Adrenal gland (tissue), 12 donors: ENCODE data around the gene TARS2. TPM values are rescaled to one million over a fixed set of nuclear protein-coding genes. Genes with fewer than 3 reads are reported as not detected.

Experiments
- DNase-seq, 7 donors: peaks; one replicate each; pipeline ENCODE4 v3.0.0-alpha.2; 2019 to 2020
- H3K27ac ChIP-seq, 5 donors: fragments of 200-600 bp; sonication (generic) in 4 of 5; 1 replicate in 3 of 5; 2 replicates in 2 of 5; pipeline versions ENCODE4 v1.5.1 to v1.8.0; 2016 to 2020; ENCODE audit warnings: mild to moderate bottlenecking in 1 of 5
- H3K27me3 ChIP-seq: fragments of 200-600 bp; 2 replicates; pipeline ENCODE4 v1.8.0; 2021
- H3K36me3 ChIP-seq, 2 donors: fragments of 200-600 bp; replicated peaks in 1 of 2; 1 replicate in 1 of 2; 2 replicates in 1 of 2; pipeline versions ENCODE4 v1.5.1 to v1.8.0; 2018 to 2022
- H3K4me1 ChIP-seq, 2 donors: fragments of 200-600 bp; replicated peaks in 1 of 2; 1 replicate in 1 of 2; 2 replicates in 1 of 2; pipeline versions ENCODE4 v1.5.1 to v1.8.0; 2018 to 2021
- H3K4me3 ChIP-seq, 4 donors: fragments of 200-600 bp; sonication (generic) in 3 of 4; one replicate each; pipeline ENCODE4 v1.5.1; 2016 to 2018
- H3K9me3 ChIP-seq, 3 donors: fragments of 200-600 bp; sonication (generic) in 1 of 3; replicated peaks in 1 of 3; 1 replicate in 2 of 3; 2 replicates in 1 of 3; pipeline versions ENCODE4 v1.5.1 to v1.8.0; 2016 to 2021
- CTCF ChIP-seq, 6 experiments: fragments of 450-650 bp in 4 of 6; fragments of 200-600 bp in 2 of 6; sonication (generic) in 1 of 6; IDR thresholded peaks; 1 replicate in 5 of 6; 2 replicates in 1 of 6; pipeline versions ENCODE4 v1.5.1 to v1.8.0; 2016 to 2021; ENCODE audit warnings: antibody characterized with exemption in 6 of 6, mild to moderate bottlenecking in 2 of 6, moderate library complexity in 1 of 6
- POLR2A ChIP-seq, 2 donors: fragments of 450-650 bp; IDR thresholded peaks; one replicate each; pipeline ENCODE4 v1.6.1; 2017; ENCODE audit warnings: antibody characterized with exemption in 2 of 2, mild to moderate bottlenecking in 2 of 2, moderate library complexity in 1 of 2
- WGBS, 4 donors: extraction: QIAGEN DNeasy Blood & Tissue Kit in 2 of 4; methylation state at CpG; one replicate each; pipeline versions ENCODE4 v1.1.5 to v1.1.7; 2013 to 2017; 5-methylcytosine and 5-hydroxymethylcytosine counted together
- intact Hi-C, 2 donors: fragments of 100-400 bp; cut with DNase I; formaldehyde crosslinking; loops; one replicate each; pipeline versions ENCODE4 v1.14.1 to v1.15.0; 2022 to 2023
- polyA plus RNA-seq, 3 donors: library from polyadenylated mRNA; stranded (reverse); fragments of 200-250 nt in 2 of 3; fragments of 350-450 nt in 1 of 3; fragmentation: Illumina TruSeq in 1 of 3; extraction: RNeasy Lipid Tissue Mini Kit (QIAGEN cat#74804) in 1 of 3; gene quantifications; one replicate each; pipeline ENCODE4 v1.2.3, GENCODE V29; 2013 to 2014
- total RNA-seq, 9 donors: library from RNA; depleted of rRNA in 4 of 9; stranded (reverse); fragments of >200 nt in 4 of 9; fragments of 120-200 nt in 1 of 9; fragmentation: NEBNext Ultra II Directional in 1 of 9; extraction: Animal tissue kit (Norgen Biotek cat#: 25700) in 1 of 9; gene quantifications; one replicate each; pipeline versions ENCODE4 v1.1.0 to v1.2.4, GENCODE V29; 2013 to 2023
- donor health status: healthy with polysubstance abuse.
- donor health status: Bipolar disorder and iron deficiency.
- donor health status: DM: yes; HTN: yes; CAD: no.
- donor health status: DM: no; HTN: no; CAD: no.
- donor health status: DM: no; HTN: no; CAD: no.
- donor health status: DM: yes; HTN: yes; CAD: no.

The TARS2 gene
- total and polyA plus RNA-seq, 12 donors, result 21.6 to 87.4 (median 28.6) TPM

GRCh38 chr1:150484431-150484830, 2.8 kb upstream of the TARS2 start:
- WGBS, 4 donors, result 85 to 88% (median 86%) methylated on average over 5 of the region's 5 CpGs
- Histone ChIP-seq H3K27ac (no peak overlapping the region), H3K9me3 (no peaks in the 10 kb centered on the region), H3K4me3 (no peak overlapping the region), H3K4me1 (peaks cover 7 to 14% of the 10 kb centered on the region in 2 donors), H3K36me3 (peaks cover 0 to 6% of the 10 kb centered on the region in 2 donors), H3K27me3 (no peaks in the 10 kb centered on the region)
- intact Hi-C loops, result no loop called here
- DNase-seq, result no peak
- TF ChIP-seq CTCF (IDR thresholded peaks at IDR 0.05) (no peak), POLR2A (IDR thresholded peaks at IDR 0.05) (no peak)

- TF ChIP-seq POLR2A (IDR thresholded peaks at IDR 0.05) (no peak), CTCF (IDR thresholded peaks at IDR 0.05) (no peak)
- H3K36me3 ChIP-seq, result peaks cover 0 to 10% of the 10 kb centered on the region in 2 donors
- no peak overlapping the region for H3K4me3 ChIP-seq
- 14 to 24% (median 18%) methylated on average over 2 of the region's 2 CpGs for WGBS, 4 donors
- no peak overlapping the region for H3K27ac ChIP-seq
- peak in 1 of 7 donors; percentile 27 for DNase-seq
- H3K9me3 ChIP-seq, result no peaks in the 10 kb centered on the region
- H3K4me1 ChIP-seq, result peaks cover 7 to 14% of the 10 kb centered on the region in 2 donors
- intact Hi-C loops, result no loop called here
- no peaks in the 10 kb centered on the region for H3K27me3 ChIP-seq
Measured at GRCh38 chr1:150484861-150485260, 2.4 kb upstream of the TARS2 start.

- 2 to 6% (median 5%) methylated on average over 6 to 7 of the region's 7 CpGs for WGBS, 4 donors
- intact Hi-C loops, result no loop called here
- Histone ChIP-seq H3K4me3 (peak overlapping the region; percentile 53 to 84 (median 59)), H3K27me3 (no peaks in the 10 kb centered on the region), H3K27ac (peak overlapping the region in 2 of 5 donors; percentile 47 to 80), H3K36me3 (peaks cover 0 to 34% of the 10 kb centered on the region in 2 donors), H3K4me1 (peaks cover 7 to 14% of the 10 kb centered on the region in 2 donors), H3K9me3 (no peaks in the 10 kb centered on the region)
- no peak for DNase-seq
- TF ChIP-seq POLR2A (IDR thresholded peaks at IDR 0.05) (no peak), CTCF (IDR thresholded peaks at IDR 0.05) (no peak)
Measured at GRCh38 chr1:150487763-150488115, 520 bp downstream of the TARS2 start.

GRCh38 chr1:150493175-150493574, 6.0 kb downstream of the TARS2 start:
- TF ChIP-seq CTCF (IDR thresholded peaks at IDR 0.05), result no peak
- no peak for TF ChIP-seq POLR2A (IDR thresholded peaks at IDR 0.05)
- Histone ChIP-seq H3K36me3 (peaks cover 0 to 61% of the 10 kb centered on the region in 2 donors), H3K27me3 (no peaks in the 10 kb centered on the region), H3K9me3 (no peaks in the 10 kb centered on the region), H3K4me3 (no peak overlapping the region), H3K27ac (no peak overlapping the region), H3K4me1 (peaks cover under 1 to 4% of the 10 kb centered on the region in 2 donors)
- intact Hi-C loops, result no loop called here
- 92 to 96% (median 95%) methylated on average over 8 of the region's 8 CpGs for WGBS, 4 donors
- DNase-seq, result no peak
